ENCODE measurements around the gene PRTFDC1. TPM values are rescaled to one million over a fixed set of nuclear protein-coding genes. Genes with fewer than 3 reads are reported as not detected.

The PRTFDC1 gene
- total and polyA plus RNA-seq, 2 of the 13 experiments (the other 11 are each of a cell fraction or from before 2014, with no cell fraction given): not detected

DNA sequence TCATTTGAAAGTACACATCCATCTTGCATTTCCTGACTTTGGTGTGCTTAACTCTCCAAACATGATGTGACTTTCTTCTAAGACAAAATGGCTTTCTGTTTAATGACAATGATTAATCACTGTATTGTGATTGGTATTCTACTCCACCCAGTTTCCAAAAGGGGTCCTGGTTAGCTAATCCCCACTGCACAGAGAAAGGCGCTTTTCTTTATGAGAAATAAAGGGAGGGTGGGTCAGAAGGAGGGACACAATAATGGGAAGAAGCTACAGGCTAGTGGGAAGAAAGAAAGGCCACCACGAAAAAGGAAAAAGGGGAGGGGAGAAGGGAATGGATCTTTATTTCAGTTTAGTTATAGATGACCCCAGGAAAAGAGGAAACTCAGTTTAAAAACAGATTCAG lies 69.2 kb downstream of the PRTFDC1 start:
- 3% methylated on average over 2 of the region's 2 CpGs for whole genome bisulfite sequencing (ENCODE audit: low lambda C conversion rate)
- no peak for ATAC-seq

More for the DNA sequence above, 69.2 kb downstream of the PRTFDC1 start:
- POLR2A ChIA-PET: no interaction called here
- Histone ChIP-seq H3K9ac (ENCODE audit: insufficient read depth, low read depth, low read length) (no peak overlapping the region), H3K4me3 (replicated peaks in 1 of 3; ENCODE audit: insufficient read depth in 1 of 3, low read depth in 2 of 3, low read length in 3 of 3) (no peak overlapping the region), H3K4me1 (ENCODE audit: insufficient read depth, low read length) (no peaks in the 10 kb centered on the region), H3K36me3 (replicated peaks in 1 of 2; ENCODE audit: control insufficient read depth in 1 of 2, insufficient read depth in 2 of 2, low read length in 2 of 2) (no peaks in the 10 kb centered on the region), H3K9me3 (ENCODE audit: low read length) (no peaks in the 10 kb centered on the region), H2AFZ (ENCODE audit: low read length) (no peak overlapping the region), H3K4me2 (ENCODE audit: low read depth, low read length) (no peak overlapping the region), H3K27ac (ENCODE audit: extremely low read length, insufficient read depth, low read length) (no peak overlapping the region), H3K79me2 (ENCODE audit: insufficient read depth, low read length) (no peaks in the 10 kb centered on the region), H4K20me1 (ENCODE audit: insufficient read depth, low read length) (no peaks in the 10 kb centered on the region), H3K27me3 (ENCODE audit: control insufficient read depth in 1 of 2, insufficient read depth in 2 of 2, low read length in 2 of 2) (no peaks in the 10 kb centered on the region)
- intact Hi-C loops (cut with micrococcal nuclease; ENCODE audit: unreplicated experiment) (no loop called here), in situ Hi-C loops (cut with HindIII; ENCODE audit: extremely low pct_ligation_motif_present, low pct_unique_long_range_greater_than_20kb) (no loop called here)
- CTCF ChIA-PET (ENCODE audit: low intra/inter-chr PET ratio, low total read pairs): no interaction called here
- TF ChIP-seq, protein P1, sequence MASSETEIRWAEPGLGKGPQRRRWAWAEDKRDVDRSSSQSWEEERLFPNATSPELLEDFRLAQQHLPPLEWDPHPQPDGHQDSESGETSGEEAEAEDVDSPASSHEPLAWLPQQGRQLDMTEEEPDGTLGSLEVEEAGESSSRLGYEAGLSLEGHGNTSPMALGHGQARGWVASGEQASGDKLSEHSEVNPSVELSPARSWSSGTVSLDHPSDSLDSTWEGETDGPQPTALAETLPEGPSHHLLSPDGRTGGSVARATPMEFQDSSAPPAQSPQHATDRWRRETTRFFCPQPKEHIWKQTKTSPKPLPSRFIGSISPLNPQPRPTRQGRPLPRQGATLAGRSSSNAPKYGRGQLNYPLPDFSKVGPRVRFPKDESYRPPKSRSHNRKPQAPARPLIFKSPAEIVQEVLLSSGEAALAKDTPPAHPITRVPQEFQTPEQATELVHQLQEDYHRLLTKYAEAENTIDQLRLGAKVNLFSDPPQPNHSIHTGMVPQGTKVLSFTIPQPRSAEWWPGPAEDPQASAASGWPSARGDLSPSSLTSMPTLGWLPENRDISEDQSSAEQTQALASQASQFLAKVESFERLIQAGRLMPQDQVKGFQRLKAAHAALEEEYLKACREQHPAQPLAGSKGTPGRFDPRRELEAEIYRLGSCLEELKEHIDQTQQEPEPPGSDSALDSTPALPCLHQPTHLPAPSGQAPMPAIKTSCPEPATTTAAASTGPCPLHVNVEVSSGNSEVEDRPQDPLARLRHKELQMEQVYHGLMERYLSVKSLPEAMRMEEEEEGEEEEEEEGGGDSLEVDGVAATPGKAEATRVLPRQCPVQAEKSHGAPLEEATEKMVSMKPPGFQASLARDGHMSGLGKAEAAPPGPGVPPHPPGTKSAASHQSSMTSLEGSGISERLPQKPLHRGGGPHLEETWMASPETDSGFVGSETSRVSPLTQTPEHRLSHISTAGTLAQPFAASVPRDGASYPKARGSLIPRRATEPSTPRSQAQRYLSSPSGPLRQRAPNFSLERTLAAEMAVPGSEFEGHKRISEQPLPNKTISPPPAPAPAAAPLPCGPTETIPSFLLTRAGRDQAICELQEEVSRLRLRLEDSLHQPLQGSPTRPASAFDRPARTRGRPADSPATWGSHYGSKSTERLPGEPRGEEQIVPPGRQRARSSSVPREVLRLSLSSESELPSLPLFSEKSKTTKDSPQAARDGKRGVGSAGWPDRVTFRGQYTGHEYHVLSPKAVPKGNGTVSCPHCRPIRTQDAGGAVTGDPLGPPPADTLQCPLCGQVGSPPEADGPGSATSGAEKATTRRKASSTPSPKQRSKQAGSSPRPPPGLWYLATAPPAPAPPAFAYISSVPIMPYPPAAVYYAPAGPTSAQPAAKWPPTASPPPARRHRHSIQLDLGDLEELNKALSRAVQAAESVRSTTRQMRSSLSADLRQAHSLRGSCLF (CRISPR knock-in tag; IDR thresholded peaks at IDR 0.05; ENCODE audit: borderline replicate concordance): no peak
- no peak for TF ChIP-seq ZNF740 (CRISPR knock-in tag; IDR thresholded peaks at IDR 0.05)
- TF ChIP-seq ZNF614 (CRISPR knock-in tag; IDR thresholded peaks at IDR 0.05; ENCODE audit: borderline replicate concordance): no peak
- TF ChIP-seq ZNF780A (CRISPR knock-in tag; IDR thresholded peaks at IDR 0.05): no peak
- no peak for TF ChIP-seq ZNF484 (CRISPR knock-in tag; IDR thresholded peaks at IDR 0.05; ENCODE audit: borderline replicate concordance, low read depth)
- no peak for TF ChIP-seq MED13 (CRISPR knock-in tag; IDR thresholded peaks at IDR 0.05)
- no peak for TF ChIP-seq CCDC6 (CRISPR knock-in tag; IDR thresholded peaks at IDR 0.05)
- TF ChIP-seq, protein P2, sequence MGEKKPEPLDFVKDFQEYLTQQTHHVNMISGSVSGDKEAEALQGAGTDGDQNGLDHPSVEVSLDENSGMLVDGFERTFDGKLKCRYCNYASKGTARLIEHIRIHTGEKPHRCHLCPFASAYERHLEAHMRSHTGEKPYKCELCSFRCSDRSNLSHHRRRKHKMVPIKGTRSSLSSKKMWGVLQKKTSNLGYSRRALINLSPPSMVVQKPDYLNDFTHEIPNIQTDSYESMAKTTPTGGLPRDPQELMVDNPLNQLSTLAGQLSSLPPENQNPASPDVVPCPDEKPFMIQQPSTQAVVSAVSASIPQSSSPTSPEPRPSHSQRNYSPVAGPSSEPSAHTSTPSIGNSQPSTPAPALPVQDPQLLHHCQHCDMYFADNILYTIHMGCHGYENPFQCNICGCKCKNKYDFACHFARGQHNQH (CRISPR knock-in tag; IDR thresholded peaks at IDR 0.05): no peak
- TF ChIP-seq TEAD3 (CRISPR knock-in tag; optimal IDR thresholded peaks at IDR 0.05; ENCODE audit: borderline replicate concordance): no peak
- TF ChIP-seq ZNF10 (CRISPR knock-in tag; IDR thresholded peaks at IDR 0.05; ENCODE audit: borderline replicate concordance, low read depth): no peak
- TF ChIP-seq ZNF615 (CRISPR knock-in tag; IDR thresholded peaks at IDR 0.05; ENCODE audit: borderline replicate concordance): no peak
- TF ChIP-seq YY1 (IDR thresholded peaks at IDR 0.05; ENCODE audit: insufficient read depth, insufficient replicate concordance, low read depth, low read length): no peak
- no peak for TF ChIP-seq EEA1 (CRISPR knock-in tag; IDR thresholded peaks at IDR 0.05; ENCODE audit: borderline replicate concordance)
- no peak for FAIRE-seq
- DNase-seq (ENCODE audit: low spot score): no peak
- BruUV-seq (replicated peaks): no TSS peak
